NCI-H2227 (cell line): ENCODE data around the gene ISLR2.
"Not testable (repeated sequence)": the region's sequence is repeated elsewhere in the genome, so short reads cannot be mapped to it uniquely, and the experiment has no call there.

Source experiments
- DNase-seq: peaks from one replicate; lab custom pipeline; 2025; ENCODE audit not compliant: unreplicated experiment; lab: John Stamatoyannopoulos, UW

Gene ISLR2

DNA sequence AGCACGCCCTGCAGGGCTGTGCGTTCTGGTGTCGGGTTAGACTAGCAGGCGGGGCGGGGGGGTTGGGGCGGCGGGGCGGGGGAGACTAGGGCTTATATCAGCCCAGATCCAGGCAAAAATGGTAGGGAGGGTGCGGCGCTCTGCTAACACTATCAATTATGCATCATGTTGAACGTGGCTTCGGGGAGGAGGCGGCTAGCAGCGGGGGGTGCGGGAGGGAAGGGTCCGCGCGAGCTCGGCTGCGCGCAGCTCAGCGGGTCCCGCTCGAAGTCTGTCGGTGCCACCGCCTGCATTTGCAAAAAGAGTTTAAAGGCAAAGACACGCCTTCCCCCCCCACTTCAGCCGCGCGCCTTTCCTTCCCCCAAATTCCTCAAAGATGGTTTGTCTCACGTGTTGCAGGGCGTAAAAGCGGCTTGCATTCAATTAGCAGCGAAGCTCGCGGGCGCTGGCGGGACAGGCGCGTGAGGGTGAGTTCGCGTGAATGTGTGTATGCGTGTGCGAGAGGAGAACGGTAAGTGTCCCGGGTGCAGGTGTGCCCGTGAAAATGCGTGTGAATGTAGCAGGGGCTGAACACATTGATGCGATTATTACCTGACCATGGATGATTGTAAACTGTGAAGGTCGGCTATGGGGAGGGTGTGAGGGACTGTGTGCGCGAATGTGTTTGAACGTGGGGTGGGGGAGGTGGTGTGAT, at the start of gene ISLR2:
Gene ISLR2, plus strand, starts transcription at position 432 of the 694 bp plus-strand sequence. CDS start 2,169 bp downstream, outside the sequence.
- DNase-seq, result peak; percentile 91

DNA sequence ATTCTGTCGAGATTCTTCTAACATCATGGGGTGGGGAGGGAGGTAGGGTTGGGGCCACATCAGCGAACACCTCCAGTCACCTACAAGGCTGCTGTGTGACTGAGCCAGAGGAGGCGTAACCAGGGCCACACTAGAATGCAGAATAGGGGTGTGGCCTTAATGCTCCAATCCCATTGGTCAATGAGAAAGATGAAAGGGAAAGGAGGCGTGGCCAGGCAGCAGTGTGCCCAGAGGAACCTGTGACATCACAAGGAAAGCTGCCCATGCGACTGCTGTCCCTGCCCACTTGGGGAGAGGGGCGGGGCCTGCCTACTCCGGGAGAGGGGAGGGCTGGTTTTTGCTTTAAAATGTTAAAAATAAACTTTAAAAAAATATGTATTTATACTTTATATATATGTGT, 47.9 kb upstream of the ISLR2 start, which contains the start of gene GOLGA6A:
Gene GOLGA6A, minus strand, starts transcription at position 101 of the 400 bp plus-strand sequence. Its CDS starts 41 bp downstream, at position 60.
- DNase-seq, result not testable (repeated sequence)

- DNase-seq, result not testable (repeated sequence)
These were observed 35.8 kb upstream of the ISLR2 start for GRCh38 chr15:74094567-74094966.

GRCh38 chr15:74095610-74096009, 34.8 kb upstream of the ISLR2 start:
- not testable (repeated sequence) for DNase-seq

GRCh38 chr15:74096753-74097474, 33.5 kb upstream of the ISLR2 start:
- not testable (repeated sequence) for DNase-seq

DNA sequence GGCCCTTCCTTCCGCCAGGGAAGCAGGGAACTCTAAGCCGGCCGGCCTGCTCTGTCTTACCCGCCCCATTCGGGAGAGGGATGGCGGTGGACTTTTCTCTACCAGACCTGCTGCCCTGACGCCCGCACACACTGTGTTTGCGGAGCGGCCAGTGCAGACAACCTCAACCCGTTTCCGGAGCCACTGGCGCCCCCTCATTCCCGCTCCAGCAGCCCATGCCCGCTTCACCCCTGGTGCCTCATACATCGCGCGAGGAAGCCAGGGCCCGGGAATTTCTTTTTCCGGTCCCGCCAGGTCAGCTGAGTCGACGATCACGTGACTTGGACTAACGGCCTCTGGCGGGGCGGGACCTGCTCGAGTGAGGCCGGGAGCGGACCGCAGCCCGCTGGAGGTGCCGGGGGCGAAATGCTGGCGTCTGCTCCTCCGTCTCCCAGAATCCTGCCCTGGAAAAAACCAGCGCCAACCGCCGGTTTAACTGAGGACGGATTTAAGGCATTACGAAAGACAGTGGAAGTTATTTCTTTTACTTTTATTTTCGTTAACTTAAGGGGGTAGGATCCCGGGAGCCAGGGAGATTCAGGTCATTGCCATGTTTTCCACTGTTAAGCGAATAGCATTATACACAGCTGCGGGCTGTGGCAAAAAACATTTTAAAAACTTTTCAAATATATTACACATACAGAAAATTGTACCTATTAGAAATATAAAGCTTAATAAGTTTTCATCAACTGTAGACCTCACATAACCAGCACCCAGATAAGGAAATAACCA, 30.2 kb upstream of the ISLR2 start:
- not testable (repeated sequence) for DNase-seq

DNA sequence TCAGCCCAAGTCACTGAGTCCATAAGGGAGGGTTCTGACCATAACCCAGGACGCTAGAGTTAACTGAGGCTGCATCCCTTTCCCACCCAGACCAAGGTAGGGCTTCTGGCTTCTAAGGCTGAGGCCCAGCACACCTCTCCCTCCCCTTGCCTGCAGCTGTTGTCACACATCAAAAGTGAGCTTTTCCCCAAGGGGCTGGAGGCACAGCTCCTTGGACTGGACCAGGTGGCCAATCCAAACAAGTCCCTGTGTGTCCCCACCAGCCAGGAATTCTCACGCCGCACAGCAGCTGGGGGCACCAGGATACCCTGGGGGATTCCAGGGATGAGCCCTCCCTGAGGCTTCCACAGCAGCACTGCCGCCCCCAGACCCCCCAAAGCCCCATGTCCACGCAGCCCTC, 22.3 kb upstream of the ISLR2 start:
- no peak for DNase-seq

GRCh38 chr15:74108611-74109010, 21.8 kb upstream of the ISLR2 start:
- DNase-seq, result not testable (repeated sequence)

DNA sequence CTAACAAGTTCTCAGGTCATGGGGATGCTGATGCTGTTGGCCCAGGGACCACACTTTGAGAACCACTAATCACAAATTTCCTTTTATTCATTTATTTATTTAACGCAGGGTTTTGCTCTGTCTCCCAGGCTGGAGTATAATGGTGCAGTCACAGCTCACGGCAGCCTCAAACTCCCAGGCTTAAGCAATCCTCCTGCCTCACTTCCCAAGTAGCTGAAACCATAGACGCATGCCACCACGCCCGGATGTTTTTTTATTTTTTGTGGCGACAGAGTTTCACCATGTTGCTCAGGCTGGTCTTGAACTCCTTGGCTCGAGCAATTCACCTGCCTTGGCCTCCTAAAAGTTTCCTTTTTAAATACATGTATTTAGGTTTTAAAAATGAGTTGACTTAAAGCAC, 20.7 kb upstream of the ISLR2 start:
- no peak for DNase-seq

GRCh38 chr15:74120426-74120825, 10.0 kb upstream of the ISLR2 start:
- DNase-seq, result no peak

DNA sequence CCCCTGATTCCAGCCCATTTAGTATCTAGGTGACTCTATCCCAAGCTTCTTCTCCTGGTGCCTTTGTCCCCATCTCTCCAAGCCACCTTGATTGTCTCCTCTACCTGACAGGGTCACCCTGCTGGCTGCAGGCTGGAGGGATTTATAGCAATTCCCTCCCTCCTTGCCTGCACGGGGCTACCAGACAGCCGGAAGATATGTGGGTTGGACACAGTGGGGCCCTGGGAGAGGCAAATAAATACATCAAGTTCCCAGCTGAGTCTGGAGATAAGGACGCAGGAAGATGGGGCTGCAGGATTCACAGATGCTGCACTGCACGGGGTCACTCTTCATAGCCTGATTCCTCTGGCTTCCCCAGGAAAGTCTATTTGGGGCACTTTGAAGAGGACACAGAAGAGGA, 9.3 kb upstream of the ISLR2 start:
- no peak for DNase-seq

DNA sequence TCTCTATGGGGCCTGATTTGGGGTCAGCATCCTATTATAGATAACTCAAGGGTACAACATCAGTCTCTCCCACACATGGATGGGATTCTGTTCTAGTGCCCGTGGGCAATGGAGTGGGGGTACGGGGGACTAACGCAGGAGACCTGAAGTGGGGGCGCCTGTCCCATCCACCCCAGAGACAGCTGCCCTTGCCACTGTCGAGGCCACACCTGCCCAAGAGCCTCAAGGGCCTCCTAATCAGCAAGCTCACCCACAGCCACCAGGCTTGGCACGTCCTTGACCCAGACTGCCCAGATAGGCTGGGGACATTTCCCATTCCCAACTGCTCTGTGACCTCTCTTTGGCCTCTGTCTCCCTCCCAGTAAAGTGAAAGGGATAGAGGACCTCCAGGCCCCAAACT, 8.5 kb upstream of the ISLR2 start:
- DNase-seq, result no peak

DNA sequence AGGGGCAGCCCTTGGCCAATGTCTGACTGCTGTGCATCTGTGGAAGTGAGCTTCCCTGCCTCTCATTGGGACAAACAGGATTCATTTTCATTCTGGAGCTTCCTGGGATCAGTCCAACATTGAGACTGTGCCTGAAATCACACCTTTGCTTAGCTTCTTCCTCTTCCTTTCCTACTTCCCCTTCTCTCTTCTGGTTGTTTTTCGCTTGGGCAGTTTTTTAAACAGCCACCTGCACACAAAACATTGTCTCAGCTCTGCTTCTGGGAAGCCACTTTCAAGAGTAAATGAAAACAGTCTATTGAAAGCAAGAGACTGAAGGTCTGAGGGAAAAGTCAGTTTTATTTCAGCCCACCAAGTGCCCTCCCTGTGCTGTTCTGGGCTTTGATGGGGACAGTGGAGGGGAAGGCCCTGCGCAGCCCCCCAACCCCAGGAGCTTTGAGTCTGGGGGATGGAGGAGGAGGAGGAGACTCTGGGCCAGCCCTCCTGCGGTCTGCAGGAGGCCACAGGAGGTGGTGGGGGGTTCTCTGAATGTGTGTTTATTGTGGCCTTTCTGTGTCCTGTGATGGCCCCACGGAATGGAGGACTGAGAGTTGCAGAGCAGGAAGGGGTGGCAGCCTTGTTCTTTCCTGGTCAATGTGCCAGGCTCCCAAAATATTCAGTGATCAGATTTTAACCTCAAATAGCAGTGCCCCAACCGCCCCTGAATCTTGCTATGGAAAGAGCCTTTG, 7.8 kb upstream of the ISLR2 start:
- DNase-seq, result no peak

DNA sequence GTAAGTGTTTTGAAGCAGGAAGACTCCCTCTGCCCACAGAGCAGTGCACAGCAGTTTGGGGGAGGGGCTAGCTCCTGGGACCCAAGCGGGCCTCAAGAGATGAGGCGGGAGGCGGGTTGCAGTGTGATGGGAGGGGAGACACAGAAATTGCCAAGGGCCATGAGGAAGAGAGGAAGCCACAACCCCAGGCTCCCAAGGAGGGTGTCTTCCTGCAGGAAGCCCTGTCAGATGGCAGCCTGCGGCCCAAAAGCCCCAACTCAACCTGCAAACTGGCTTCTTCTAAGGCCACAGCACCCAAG, 7.3 kb upstream of the ISLR2 start:
- peak; percentile 76 for DNase-seq

DNA sequence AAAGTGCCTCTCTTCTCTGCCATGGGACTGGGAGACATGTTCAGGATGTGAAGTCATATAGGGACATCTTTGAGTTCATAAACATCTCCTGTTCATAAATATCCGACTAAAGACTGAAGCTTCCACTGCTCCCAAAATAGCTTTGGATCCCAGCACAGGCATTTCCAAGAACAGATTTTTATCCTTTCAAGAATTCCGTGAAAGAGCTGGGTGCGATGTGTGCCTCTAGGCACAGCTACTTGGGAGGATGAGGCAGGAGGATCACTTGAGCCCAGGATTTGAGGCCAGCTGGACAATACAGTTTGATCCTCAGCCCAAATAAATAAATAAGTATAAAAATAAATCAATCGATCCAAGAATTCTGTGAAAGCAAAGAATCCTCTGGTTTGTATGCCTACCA, 6.7 kb upstream of the ISLR2 start:
- DNase-seq, result no peak

DNA sequence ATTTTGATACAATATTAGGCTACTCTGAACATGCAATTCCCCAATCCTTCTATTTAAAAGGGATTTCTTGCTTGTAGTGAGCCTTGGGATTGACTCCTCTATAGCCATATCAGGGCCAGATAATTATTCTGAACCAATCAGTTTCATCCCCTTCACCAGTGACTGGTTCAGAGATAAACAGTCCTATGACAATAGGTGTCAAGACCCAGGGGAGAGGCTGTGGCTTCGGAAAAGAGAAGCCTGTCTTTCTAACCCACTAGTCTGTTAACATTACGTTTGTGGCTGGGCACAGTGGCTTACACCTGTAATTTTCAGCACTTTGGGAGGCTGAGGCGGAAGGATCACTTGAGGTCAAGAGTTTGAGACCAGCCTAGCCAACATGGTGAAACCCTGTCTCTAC, 6.2 kb upstream of the ISLR2 start:
- DNase-seq, result no peak

DNA sequence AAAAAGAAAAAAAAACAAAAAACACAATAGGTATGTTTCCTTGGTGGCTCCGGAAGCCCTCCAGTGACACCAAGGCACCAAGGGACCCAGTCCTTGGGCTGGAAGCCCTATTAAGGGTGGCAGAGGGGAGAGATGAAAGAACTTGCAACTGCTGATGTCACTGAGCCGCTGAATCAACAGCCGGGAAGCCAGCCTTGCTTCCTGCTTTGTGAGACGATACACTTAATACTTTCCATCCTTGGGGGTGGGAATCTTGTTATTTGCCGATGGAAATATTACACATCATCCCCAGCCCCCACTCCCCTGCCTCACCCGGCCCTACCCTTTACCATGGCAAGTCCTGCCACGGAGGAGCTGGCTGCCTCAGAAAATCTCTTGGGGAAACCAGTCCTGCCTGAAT, 5.6 kb upstream of the ISLR2 start:
- DNase-seq, result no peak

GRCh38 chr15:74127255-74127953, 3.0 kb upstream of the ISLR2 start:
- peak; percentile 93 for DNase-seq

- DNase-seq, result peak; percentile 67
These were observed 2.2 kb upstream of the ISLR2 start for GRCh38 chr15:74127954-74128784.
